SK-N-SH (cell line): ENCODE measurements around the gene PREB.

Source experiments
- CTCF ChIP-seq: fragments of 200-600 bp; sonication (generic); IDR thresholded peaks from 2 replicates; pipeline ENCODE4 v1.6.1; 2017; ENCODE audit warnings: antibody characterized with exemption, mild to moderate bottlenecking, moderate library complexity
- EZH2phosphoT487 ChIP-seq: fragments of 200-600 bp; sonication (generic); IDR thresholded peaks from 2 replicates; pipeline ENCODE4 v1.6.1; 2017; ENCODE audit warnings: low read depth, mixed run types, mild to moderate bottlenecking, antibody characterized with exemption, moderate library complexity, borderline replicate concordance
- NFIC ChIP-seq: IDR thresholded peaks from 2 replicates; pipeline ENCODE4 v1.4.0; 2012; ENCODE audit warnings: borderline replicate concordance
- PBX3 ChIP-seq: IDR thresholded peaks from 2 replicates; pipeline ENCODE4; 2012
- POLR2AphosphoS5 ChIP-seq: IDR thresholded peaks from 2 replicates; pipeline ENCODE4 v1.6.1; 2012; ENCODE audit warnings: low read depth, low read length
- RAD21 ChIP-seq: IDR thresholded peaks from 2 replicates; pipeline ENCODE4 v1.6.1; 2012; ENCODE audit warnings: mild to moderate bottlenecking, low read length
- RCOR1 ChIP-seq: fragments of 150-350 bp; IDR thresholded peaks from 2 replicates; pipeline ENCODE4 v1.6.1; 2017; ENCODE audit warnings: antibody characterized with exemption, low read length
- SIN3A ChIP-seq: IDR thresholded peaks from 2 replicates; pipeline ENCODE4 v1.6.1; 2012; ENCODE audit warnings: low read depth, mild to moderate bottlenecking, low read length, moderate library complexity, borderline replicate concordance
- TEAD4 ChIP-seq: IDR thresholded peaks from 2 replicates; pipeline ENCODE4 v1.4.0; 2012; ENCODE audit warnings: mild to moderate bottlenecking, borderline replicate concordance; ENCODE audit not compliant: insufficient read depth
- USF2 ChIP-seq: fragments of 150-350 bp; IDR thresholded peaks from 2 replicates; pipeline ENCODE4 v1.6.1; 2017; ENCODE audit warnings: antibody characterized with exemption, low read length, low read depth, borderline replicate concordance
- TF ChIP-seq, protein P1 (sequence below): fragments of 150-350 bp; IDR thresholded peaks from 2 replicates; pipeline ENCODE4 v1.6.1; 2016; ENCODE audit warnings: mild to moderate bottlenecking, low read depth, low read length
- TF ChIP-seq, protein P2 (sequence below): IDR thresholded peaks from 2 replicates; pipeline ENCODE4 v1.4.0; 2012; ENCODE audit warnings: low read depth, borderline replicate concordance

GRCh38 chr2:27126252-27126710, 8.2 kb downstream of the PREB start:
- TF ChIP-seq TEAD4, result no peak
- no peak for TF ChIP-seq USF2
- TF ChIP-seq EZH2phosphoT487, result no peak
- no peak for TF ChIP-seq SIN3A
- no peak for TF ChIP-seq CTCF
- no peak for TF ChIP-seq RAD21
- TF ChIP-seq RCOR1, result no peak
- TF ChIP-seq, protein P1, sequence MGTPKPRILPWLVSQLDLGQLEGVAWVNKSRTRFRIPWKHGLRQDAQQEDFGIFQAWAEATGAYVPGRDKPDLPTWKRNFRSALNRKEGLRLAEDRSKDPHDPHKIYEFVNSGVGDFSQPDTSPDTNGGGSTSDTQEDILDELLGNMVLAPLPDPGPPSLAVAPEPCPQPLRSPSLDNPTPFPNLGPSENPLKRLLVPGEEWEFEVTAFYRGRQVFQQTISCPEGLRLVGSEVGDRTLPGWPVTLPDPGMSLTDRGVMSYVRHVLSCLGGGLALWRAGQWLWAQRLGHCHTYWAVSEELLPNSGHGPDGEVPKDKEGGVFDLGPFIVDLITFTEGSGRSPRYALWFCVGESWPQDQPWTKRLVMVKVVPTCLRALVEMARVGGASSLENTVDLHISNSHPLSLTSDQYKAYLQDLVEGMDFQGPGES, result no peak
- no peak for TF ChIP-seq POLR2AphosphoS5
- no peak for TF ChIP-seq PBX3
- TF ChIP-seq NFIC, result no peak
- TF ChIP-seq, protein P2, sequence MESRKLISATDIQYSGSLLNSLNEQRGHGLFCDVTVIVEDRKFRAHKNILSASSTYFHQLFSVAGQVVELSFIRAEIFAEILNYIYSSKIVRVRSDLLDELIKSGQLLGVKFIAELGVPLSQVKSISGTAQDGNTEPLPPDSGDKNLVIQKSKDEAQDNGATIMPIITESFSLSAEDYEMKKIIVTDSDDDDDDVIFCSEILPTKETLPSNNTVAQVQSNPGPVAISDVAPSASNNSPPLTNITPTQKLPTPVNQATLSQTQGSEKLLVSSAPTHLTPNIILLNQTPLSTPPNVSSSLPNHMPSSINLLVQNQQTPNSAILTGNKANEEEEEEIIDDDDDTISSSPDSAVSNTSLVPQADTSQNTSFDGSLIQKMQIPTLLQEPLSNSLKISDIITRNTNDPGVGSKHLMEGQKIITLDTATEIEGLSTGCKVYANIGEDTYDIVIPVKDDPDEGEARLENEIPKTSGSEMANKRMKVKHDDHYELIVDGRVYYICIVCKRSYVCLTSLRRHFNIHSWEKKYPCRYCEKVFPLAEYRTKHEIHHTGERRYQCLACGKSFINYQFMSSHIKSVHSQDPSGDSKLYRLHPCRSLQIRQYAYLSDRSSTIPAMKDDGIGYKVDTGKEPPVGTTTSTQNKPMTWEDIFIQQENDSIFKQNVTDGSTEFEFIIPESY, result no peak
